Stimulated activated naive CD8-positive, alpha-beta T cell treated with anti-CD3 and anti-CD28 coated beads, Interleukin-15, Interleukin-2, amounts not matched to agents 100 ng/mL and 50 ng/mL, for 24 hours (primary cell): ENCODE measurements around the gene CRISPLD2.

Source experiments
- H3K27ac Mint-ChIP-seq: one replicate; pipeline ENCODE4 v1.8.0; 2021; ENCODE audit warnings: mild to moderate bottlenecking, mixed read lengths
- H3K27me3 Mint-ChIP-seq: one replicate; pipeline ENCODE4 v1.8.0; 2021; ENCODE audit warnings: mixed read lengths
- H3K36me3 Mint-ChIP-seq: one replicate; pipeline ENCODE4 v1.8.0; 2021; ENCODE audit warnings: low read depth, mixed read lengths
- H3K4me1 Mint-ChIP-seq: one replicate; pipeline ENCODE4 v1.8.0; 2021; ENCODE audit warnings: low read depth, mixed read lengths
- H3K4me3 Mint-ChIP-seq: one replicate; pipeline ENCODE4 v1.8.0; 2021; ENCODE audit warnings: mild to moderate bottlenecking, mixed read lengths
- H3K9me3 Mint-ChIP-seq: one replicate; pipeline ENCODE4 v1.8.0; 2021; ENCODE audit warnings: mixed read lengths

CRISPLD2 gene

DNA sequence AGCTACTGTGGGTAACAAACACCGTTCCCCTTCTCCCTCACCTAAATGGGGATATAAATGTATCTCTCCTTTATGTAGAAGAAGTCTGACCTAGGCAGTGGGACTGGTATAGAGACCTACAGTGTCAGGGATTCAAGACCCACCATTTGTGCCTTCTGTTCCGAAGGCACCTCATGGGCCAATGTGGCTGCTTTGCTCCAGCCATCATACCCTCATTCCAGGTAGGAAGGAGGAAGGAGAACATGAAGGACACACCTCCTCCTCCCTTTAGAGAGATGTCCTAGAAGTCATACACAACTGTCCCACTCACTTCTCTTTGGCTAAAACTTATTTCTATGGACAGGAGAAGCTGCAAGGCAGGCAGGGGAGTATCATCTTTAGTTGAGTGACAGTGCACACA, 8.3 kb upstream of the CRISPLD2 start:
- H3K4me3 Mint-ChIP-seq = no peak overlapping the region
- no peaks in the 10 kb centered on the region for H3K9me3 Mint-ChIP-seq
- H3K27me3 Mint-ChIP-seq = peaks cover 7% of the 10 kb centered on the region
- no peaks in the 10 kb centered on the region for H3K36me3 Mint-ChIP-seq
- H3K27ac Mint-ChIP-seq = peak overlapping the region; percentile 11
- peaks cover 14% of the 10 kb centered on the region for H3K4me1 Mint-ChIP-seq

GRCh38 chr16:84813141-84813934, 6.4 kb upstream of the CRISPLD2 start:
- Mint-ChIP-seq H3K4me1 (peaks cover 12% of the 10 kb centered on the region), H3K4me3 (no peak overlapping the region), H3K9me3 (no peaks in the 10 kb centered on the region), H3K27ac (no peak overlapping the region), H3K27me3 (peaks cover 5% of the 10 kb centered on the region), H3K36me3 (no peaks in the 10 kb centered on the region)

- no peak overlapping the region for H3K27ac Mint-ChIP-seq
- no peaks in the 10 kb centered on the region for H3K9me3 Mint-ChIP-seq
These were observed 4.3 kb upstream of the CRISPLD2 start for GRCh38 chr16:84815462-84815861.

DNA sequence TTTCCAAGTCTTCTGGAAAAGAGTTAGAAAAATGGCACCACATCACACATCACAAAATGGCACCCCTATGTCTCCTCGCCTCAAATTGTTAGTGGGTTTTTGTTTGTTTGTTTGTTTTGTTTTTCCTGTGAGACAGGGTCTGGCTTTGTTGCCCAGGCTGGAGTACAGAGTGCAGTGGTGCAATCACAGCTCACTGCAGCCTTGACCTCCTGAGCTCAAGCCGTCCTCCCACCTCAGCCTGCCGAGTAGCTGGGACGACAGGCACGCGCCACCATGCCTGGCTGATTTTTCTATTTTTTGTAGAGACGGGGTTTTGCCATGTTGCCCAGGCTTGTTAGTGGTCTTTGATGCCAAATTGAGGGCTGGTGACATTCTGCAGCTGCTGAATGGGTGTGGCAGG, 3.8 kb upstream of the CRISPLD2 start:
- Mint-ChIP-seq H3K27ac (no peak overlapping the region), H3K27me3 (peaks cover 17% of the 10 kb centered on the region), H3K4me3 (no peak overlapping the region), H3K36me3 (no peaks in the 10 kb centered on the region), H3K9me3 (no peaks in the 10 kb centered on the region), H3K4me1 (peaks cover 14% of the 10 kb centered on the region)

More at GRCh38 chr16:84815462-84815861, 4.3 kb upstream of the CRISPLD2 start:
- Mint-ChIP-seq H3K36me3 (no peaks in the 10 kb centered on the region), H3K4me1 (peaks cover 16% of the 10 kb centered on the region), H3K4me3 (no peak overlapping the region), H3K27me3 (peaks cover 15% of the 10 kb centered on the region)

DNA sequence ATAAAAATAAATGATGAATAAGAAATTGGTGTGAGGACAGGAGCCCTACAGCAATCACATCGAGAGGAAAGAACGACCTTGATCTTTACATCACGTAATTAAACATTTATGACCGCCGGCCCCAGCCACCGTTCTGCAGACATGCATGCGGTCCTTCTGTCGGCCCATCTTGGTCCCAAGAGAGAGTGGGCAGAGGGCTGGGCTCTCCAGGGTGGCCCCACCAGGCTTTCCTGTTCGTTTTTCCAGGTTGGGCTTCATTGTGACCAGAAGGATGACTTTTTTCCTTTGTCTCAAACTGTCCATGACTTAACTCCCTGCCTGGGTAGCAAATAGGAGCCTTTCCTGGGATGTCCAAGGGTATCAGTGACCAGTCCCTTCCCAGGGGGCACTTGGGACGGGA, 3.3 kb upstream of the CRISPLD2 start:
- H3K4me3 Mint-ChIP-seq = no peak overlapping the region
- no peaks in the 10 kb centered on the region for H3K36me3 Mint-ChIP-seq
- peaks cover 9% of the 10 kb centered on the region for H3K4me1 Mint-ChIP-seq
- H3K27me3 Mint-ChIP-seq = peaks cover 21% of the 10 kb centered on the region
- no peaks in the 10 kb centered on the region for H3K9me3 Mint-ChIP-seq
- H3K27ac Mint-ChIP-seq = no peak overlapping the region

DNA sequence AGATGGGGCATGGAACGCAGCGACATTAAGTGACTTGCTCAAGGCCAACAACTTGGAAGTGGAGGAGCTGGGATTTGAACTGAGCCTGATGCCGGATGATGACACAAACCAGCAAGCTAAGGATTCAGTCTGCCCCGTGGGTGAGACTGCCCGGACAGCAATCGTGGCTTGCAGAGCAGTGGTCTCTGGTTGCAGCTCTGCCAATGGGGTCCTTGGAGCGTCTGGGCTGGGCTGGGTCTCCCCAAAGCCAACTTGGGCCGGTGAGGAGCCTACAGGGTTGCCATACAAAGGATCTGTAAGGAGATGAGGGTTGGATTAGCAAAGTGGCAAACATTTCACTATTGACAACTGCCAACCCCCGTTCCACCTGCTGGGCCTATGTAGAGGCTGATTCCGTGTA, 2.6 kb upstream of the CRISPLD2 start:
- no peak overlapping the region for H3K27ac Mint-ChIP-seq
- no peak overlapping the region for H3K4me3 Mint-ChIP-seq
- H3K36me3 Mint-ChIP-seq = no peaks in the 10 kb centered on the region
- no peaks in the 10 kb centered on the region for H3K9me3 Mint-ChIP-seq
- H3K27me3 Mint-ChIP-seq = peaks cover 28% of the 10 kb centered on the region
- peaks cover 9% of the 10 kb centered on the region for H3K4me1 Mint-ChIP-seq

GRCh38 chr16:84817613-84818012, 2.2 kb upstream of the CRISPLD2 start:
- H3K27me3 Mint-ChIP-seq = peaks cover 31% of the 10 kb centered on the region
- no peaks in the 10 kb centered on the region for H3K36me3 Mint-ChIP-seq
- H3K9me3 Mint-ChIP-seq = no peaks in the 10 kb centered on the region
- H3K4me1 Mint-ChIP-seq = peaks cover 9% of the 10 kb centered on the region
- H3K27ac Mint-ChIP-seq = no peak overlapping the region
- H3K4me3 Mint-ChIP-seq = no peak overlapping the region

DNA sequence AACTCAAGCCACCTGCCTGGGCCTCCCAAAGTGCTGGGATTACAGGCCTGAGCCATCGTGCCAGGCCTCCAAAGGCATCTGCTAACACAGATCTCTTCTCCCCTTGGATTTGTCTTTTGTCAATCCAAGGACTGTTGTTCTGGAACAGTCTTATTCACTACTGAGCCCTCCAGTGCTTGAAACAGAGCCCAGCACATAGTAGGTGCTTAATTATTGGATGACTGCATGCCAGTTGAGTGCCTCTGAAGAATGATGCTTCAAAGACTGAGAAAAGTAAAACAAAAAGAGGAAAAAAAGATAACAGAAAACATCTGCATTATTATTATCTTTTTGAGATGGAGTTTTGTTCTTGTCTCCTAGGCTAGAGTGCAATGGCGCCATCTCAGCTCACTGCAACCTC, 1.7 kb upstream of the CRISPLD2 start:
- no peak overlapping the region for H3K4me3 Mint-ChIP-seq
- H3K27ac Mint-ChIP-seq = no peak overlapping the region
- peaks cover 9% of the 10 kb centered on the region for H3K4me1 Mint-ChIP-seq
- no peaks in the 10 kb centered on the region for H3K9me3 Mint-ChIP-seq
- H3K36me3 Mint-ChIP-seq = no peaks in the 10 kb centered on the region
- peaks cover 30% of the 10 kb centered on the region for H3K27me3 Mint-ChIP-seq

- Mint-ChIP-seq H3K4me1 (peaks cover 9% of the 10 kb centered on the region), H3K4me3 (no peak overlapping the region), H3K36me3 (no peaks in the 10 kb centered on the region), H3K27me3 (peaks cover 34% of the 10 kb centered on the region), H3K9me3 (no peaks in the 10 kb centered on the region), H3K27ac (no peak overlapping the region)
These were observed 669 bp upstream of the CRISPLD2 start for GRCh38 chr16:84818989-84819643.

GRCh38 chr16:84820305-84820684, 510 bp downstream of the CRISPLD2 start:
- Mint-ChIP-seq H3K4me1 (peaks cover 9% of the 10 kb centered on the region), H3K27ac (no peak overlapping the region), H3K4me3 (peak overlapping the region; percentile 69), H3K27me3 (peaks cover 38% of the 10 kb centered on the region), H3K9me3 (no peaks in the 10 kb centered on the region), H3K36me3 (no peaks in the 10 kb centered on the region)

DNA sequence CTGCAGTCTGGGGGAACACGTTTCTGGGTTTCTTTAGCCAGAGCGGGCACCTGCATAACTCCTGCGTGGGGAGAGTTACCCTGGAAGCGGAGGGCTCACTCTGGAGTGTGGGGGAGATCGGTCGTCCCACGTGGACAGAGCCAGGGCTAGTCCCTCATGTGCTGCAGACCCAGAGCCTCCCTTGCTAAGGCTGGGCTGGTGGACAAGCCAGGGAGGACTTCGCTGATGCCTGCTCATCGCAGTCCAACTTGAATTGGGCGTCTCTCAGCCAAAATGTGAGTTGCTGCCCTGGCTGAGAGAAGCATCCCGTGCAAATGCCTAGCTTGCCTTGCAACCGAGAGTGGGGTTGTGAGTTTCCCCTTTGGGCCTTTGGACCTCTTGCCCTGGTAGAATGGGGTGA, 986 bp downstream of the CRISPLD2 start:
- peaks cover 38% of the 10 kb centered on the region for H3K27me3 Mint-ChIP-seq
- H3K9me3 Mint-ChIP-seq = no peaks in the 10 kb centered on the region
- no peak overlapping the region for H3K27ac Mint-ChIP-seq
- no peak overlapping the region for H3K4me3 Mint-ChIP-seq
- peaks cover 9% of the 10 kb centered on the region for H3K4me1 Mint-ChIP-seq
- H3K36me3 Mint-ChIP-seq = no peaks in the 10 kb centered on the region

- H3K4me1 Mint-ChIP-seq = peaks cover 9% of the 10 kb centered on the region
- no peak overlapping the region for H3K4me3 Mint-ChIP-seq
- H3K9me3 Mint-ChIP-seq = no peaks in the 10 kb centered on the region
- H3K27ac Mint-ChIP-seq = no peak overlapping the region
- no peaks in the 10 kb centered on the region for H3K36me3 Mint-ChIP-seq
- H3K27me3 Mint-ChIP-seq = peaks cover 38% of the 10 kb centered on the region
These were observed 1.4 kb downstream of the CRISPLD2 start for GRCh38 chr16:84821179-84821578.

GRCh38 chr16:84821728-84822689, 2.2 kb downstream of the CRISPLD2 start:
- no peaks in the 10 kb centered on the region for H3K36me3 Mint-ChIP-seq
- no peaks in the 10 kb centered on the region for H3K9me3 Mint-ChIP-seq
- peaks cover 9% of the 10 kb centered on the region for H3K4me1 Mint-ChIP-seq
- no peak overlapping the region for H3K27ac Mint-ChIP-seq
- no peak overlapping the region for H3K4me3 Mint-ChIP-seq
- peaks cover 38% of the 10 kb centered on the region for H3K27me3 Mint-ChIP-seq

- Mint-ChIP-seq H3K4me1 (peaks cover 9% of the 10 kb centered on the region), H3K9me3 (no peaks in the 10 kb centered on the region), H3K36me3 (no peaks in the 10 kb centered on the region), H3K27me3 (peaks cover 38% of the 10 kb centered on the region), H3K27ac (no peak overlapping the region), H3K4me3 (no peak overlapping the region)
These were observed 3.2 kb downstream of the CRISPLD2 start for GRCh38 chr16:84822990-84823389.

GRCh38 chr16:84823484-84823883, 3.7 kb downstream of the CRISPLD2 start:
- peaks cover 41% of the 10 kb centered on the region for H3K27me3 Mint-ChIP-seq
- H3K27ac Mint-ChIP-seq = no peak overlapping the region
- H3K4me3 Mint-ChIP-seq = no peak overlapping the region
- no peaks in the 10 kb centered on the region for H3K36me3 Mint-ChIP-seq
- H3K9me3 Mint-ChIP-seq = no peaks in the 10 kb centered on the region
- H3K4me1 Mint-ChIP-seq = peaks cover 9% of the 10 kb centered on the region
